ENCODE measurements around the gene ORC5.

GRCh38 chr7:104255616-104256015, 47.8 kb upstream of the ORC5 start:
- TF ChIP-seq CTCF (conservative IDR thresholded peaks at IDR 0.05 in 1 of 2, IDR thresholded peaks at IDR 0.05 in 1 of 2; ENCODE audit: low read depth in 1 of 2, low read length in 2 of 2) = no peak
- TF ChIP-seq EZH2 (IDR thresholded peaks at IDR 0.05; ENCODE audit: low read length, missing control alignments) = no peak

Data from fibroblast of lung (primary cell).